CD4-positive, alpha-beta T cell treated with Interleukin-6 for 4 hours (primary cell): ENCODE measurements around the gene EXD2.
"Not testable (repeated sequence)": the region's sequence is repeated elsewhere in the genome, so short reads cannot be mapped to it uniquely, and the experiment has no call there.

Experiments
- DNase-seq: peaks from one replicate; pipeline ENCODE4 v3.0.0-alpha.2; 2020; ENCODE audit warnings: mixed read lengths

The EXD2 gene

DNA sequence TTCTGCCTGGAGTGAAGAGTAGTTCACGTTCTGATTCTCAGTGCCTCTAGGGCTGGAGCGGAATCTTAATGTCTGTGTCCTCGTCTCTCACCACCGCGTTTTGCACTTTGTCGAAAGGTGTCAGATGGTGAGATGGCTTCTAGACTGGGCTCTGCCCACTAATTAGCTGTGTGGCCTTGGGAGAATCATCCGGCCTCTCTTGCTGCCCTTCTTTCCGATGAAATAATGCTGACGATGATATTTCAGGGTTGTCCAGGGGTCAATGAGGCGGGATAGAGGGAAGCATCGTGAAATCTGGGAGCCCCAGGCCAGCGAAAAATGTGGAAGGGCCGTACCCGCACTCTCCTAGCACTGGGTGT is 67.8 kb downstream of the EXD2 start:
- no peak for DNase-seq

DNA sequence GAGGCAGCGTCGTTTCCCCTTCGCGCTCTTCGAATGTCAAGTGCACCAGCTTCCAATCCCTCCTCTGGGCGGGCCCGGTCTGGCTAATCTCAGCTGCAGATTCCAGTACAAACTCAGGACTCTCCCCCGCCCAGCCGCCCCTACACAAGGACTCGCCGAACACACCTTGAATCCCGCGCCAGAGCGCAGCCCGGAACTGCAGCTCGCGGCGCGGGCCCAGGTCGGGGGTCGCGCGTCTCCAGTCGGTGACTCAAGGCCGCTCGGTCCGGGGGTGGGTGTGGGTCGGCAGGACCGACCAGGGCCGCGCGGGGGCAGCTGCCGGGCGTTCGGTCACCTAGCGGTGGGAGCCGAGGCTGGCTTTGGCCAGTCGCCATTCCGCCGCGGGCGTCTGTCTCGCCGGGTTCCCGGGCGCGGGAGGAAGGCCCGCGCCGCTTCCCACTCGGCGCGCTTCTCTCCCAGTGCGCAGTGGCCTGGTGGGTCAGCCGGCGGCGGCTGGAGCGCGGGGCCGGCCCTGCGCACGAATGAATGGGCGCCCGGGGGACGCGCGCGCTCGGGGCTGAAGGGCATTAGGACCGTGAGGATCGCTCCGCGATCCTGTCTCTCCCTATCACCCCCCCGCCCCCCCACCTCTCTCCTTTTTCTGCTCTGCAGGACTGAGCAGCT is 68.4 kb downstream of the EXD2 start, which contains the start of gene GALNT16:
TSS of gene GALNT16 (plus strand) at position 632 of the 663 bp plus-strand sequence. CDS start 133 bp downstream, outside the sequence.
- DNase-seq: no peak

DNA sequence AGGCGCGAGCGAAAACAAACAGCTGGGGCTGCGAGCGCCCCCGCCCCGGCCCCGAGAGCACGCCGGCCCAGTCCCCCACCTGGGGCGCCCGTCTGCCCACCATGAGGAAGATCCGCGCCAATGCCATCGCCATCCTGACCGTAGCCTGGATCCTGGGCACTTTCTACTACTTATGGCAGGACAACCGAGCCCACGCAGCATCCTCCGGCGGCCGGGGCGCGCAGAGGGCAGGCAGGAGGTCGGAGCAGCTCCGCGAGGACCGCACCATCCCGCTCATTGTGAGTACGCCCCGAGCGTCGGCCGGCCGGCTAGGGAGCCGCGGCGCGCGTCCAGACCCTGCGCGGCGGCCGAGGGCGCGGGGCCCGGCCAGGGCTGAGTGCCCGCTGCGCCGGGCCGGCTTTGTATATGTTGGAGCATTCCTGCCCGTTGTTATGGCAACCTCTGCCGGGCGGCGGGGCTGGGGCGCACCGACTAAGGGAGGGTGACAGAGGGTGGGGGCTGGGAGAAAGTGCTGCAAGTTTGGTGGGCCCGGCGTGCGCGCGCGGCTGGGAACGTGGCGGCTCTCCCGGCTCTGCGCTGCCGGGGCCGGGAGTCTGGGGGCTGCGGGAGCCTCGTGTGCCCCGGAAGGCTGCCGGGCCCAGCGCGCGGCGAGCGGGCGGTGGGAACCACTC is 69.0 kb downstream of the EXD2 start:
- no peak for DNase-seq

DNA sequence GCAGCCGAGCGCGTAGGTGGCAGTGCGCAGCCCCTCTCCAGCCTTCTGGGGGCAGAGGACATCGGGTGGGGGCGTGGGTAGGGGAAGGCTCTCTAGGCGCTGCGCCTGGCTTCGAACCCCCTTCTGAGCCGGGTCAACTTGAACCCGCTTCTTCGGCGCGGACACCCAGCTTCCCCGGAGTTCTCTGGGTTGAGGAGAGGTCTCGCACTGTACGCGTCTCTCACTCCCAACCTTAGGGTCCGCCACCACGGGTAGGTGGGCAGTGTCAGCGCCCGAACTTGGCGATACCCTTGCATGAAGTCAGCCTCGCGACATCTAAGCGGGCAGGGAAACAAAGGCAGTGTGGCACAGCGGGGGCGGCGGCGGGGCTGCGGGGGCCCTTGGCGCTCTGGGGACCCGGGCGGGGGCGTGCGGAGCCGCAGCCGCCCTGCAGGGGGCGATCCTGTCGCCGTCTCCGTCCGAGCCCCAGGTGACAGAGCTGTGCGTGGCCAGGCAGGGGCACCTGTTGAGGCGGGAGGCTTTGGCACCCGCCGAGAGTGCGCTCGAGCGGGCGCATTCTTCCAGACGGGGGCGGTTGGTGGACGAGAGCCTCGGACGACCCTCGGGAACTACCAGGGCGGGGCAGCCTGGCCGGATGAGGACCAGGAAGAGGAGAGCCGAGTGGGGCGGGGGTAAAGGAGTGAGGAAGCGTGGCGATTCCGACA is 69.7 kb downstream of the EXD2 start:
- peak; percentile 8 for DNase-seq

DNA sequence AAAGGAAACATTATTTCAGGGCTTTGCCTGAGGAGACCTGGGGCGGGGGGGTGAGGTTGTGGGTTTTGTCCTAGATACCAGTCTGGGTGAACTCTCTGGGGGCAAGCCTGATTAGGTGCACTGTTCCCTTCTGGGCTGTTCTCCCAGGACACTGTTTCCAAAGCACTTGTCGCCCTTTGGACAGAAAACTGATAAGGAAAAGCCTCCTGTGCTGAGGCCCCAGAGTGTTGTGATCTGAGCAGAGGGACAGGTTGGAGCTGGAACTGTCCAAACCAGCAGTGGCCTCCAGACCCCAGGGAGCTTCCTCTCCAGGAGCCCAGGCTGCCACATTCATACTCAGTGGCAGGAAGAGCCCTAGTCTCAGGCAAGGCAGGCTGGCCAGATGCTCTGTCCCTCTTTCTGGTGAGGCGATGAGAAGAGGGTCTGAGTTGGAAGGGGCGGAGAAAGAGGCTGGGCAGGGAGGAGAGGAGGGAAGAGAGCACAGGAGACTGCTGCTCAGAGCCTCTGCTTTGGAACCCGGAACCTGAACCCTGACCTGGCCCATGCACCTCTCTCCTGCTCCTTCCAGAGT is 70.5 kb downstream of the EXD2 start:
- no peak for DNase-seq

DNA sequence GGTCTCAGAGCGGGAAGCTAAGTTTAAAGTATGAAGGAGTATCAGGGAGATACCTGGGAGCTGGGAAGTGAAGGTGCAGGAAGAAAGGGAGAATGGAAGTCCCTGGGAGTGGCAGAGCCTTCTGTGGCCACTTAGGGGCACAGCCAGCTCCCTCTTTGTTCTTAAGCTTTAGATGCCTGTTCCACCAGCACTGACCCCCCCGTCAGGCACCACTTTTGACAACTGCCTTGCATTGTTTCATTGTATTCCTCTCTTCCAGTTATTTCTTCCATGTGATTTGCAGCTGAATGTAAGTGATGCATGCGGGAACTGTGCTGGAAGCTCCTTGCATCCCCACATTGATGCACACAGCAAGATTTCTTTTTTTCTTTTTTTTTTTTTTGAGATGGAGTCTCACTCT is 71.2 kb downstream of the EXD2 start:
- DNase-seq: no peak

DNA sequence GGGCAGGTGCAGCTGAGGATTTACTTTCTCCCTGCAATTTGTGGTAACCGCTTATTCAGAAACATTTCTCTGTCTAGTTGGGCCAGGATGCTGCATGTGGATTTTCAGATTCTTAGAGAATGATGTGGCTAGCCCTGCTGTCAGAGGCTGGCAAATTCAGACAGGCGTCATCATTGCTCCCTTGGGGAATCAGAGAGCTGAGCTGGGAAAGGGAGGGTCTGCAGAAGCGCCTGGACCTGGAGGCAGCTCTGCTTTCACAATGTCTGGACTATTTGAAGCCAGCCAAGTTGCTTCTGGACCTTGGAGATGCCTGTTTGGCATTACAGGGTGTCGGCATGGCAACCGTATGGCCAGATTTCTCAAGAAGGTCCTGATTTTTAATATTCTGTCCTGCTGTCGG is 72.1 kb downstream of the EXD2 start:
- DNase-seq: no peak

DNA sequence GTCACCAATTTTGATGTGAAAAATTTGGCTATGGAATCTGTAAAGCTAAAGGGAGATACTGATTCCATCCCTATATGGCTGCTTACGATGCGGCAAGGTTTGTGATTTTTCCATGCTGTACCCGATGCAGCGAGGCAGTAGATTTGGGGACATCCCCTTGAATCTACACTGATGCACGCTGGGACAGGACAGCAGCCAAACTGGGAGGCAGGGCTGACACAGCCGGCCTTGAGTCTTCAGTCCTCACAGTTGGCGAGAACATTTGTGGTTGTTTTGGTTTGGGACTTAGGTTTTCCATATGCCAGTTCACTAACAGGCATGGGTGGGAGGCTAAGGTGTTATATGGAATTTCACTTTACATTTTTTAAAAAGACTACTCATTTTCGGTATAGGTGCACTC is 72.5 kb downstream of the EXD2 start:
- no peak for DNase-seq

DNA sequence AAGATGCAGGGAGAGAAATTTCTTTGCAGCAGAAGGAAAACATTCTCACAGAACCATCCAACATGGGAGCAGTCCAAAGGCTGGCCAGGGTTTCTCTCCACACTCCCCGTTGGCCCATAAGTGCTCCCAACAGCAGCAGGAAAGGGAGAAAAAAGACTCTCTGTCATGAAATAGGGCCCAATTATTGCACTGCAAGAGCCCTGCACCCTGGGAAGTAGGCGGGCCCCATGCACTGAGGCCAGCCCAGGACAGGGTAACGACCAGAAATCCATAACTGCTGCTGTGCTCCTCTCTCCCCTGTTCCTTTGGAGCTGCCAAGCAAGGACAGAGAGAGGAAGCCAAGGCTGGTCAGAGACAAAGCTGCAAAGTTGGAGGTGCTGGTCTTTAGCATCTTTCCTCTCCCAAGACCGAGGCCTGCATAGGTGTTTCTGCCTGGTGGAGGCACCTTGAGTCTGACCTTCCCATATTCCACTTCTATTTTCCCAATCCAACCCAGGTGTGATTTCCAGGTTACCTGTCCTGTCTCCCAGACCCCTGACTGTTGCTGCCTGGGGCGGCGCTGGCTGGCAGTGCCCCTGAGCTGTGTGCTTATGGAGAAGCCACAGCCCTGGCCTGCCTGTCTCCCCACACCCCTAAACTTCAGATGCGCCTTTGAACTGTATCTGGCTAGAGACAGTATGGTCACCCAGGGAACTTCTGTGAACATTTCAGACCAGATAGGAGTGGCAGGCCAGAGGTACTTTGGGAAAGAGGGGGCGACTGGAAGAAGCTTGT is 75.5 kb downstream of the EXD2 start:
- DNase-seq: no peak

DNA sequence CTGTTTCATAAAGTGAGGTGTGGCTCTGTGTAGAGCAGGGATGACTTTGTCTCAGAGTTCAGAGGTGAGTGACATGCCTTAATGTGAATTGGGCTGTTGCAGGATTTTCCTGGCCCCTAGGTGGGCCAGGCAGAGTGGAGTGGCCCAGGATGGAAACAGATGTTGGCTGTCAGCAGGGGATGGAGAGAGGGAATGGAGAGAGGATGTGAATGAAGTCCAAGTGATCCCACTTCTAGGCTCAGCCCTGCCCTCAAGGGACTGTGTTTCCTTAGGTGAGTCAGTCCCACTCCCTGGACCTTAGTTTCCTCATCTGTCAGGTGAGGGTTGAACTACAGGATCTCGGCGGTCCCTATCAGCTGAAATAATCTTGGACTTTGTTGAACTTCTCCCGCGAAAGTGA is 76.2 kb downstream of the EXD2 start:
- no peak for DNase-seq

DNA sequence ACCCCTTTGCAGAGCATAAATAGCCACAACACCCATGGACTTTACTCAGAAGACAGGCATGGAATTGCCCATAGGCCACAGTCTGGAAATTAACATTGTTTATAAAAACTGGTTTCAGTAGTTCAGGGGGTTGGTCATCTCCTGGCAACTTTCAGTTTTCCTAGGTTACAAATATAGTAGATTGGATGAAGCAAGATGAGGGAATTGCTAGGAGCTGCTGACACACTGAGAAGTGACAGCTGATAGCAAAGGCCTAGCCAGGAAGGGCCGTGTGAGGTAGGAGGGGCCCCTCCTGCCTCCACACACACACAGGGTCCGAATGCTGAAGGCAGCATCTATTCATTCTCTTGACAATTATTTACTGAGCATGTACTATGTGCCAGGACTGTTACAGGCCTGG is 76.9 kb downstream of the EXD2 start:
- no peak for DNase-seq

DNA sequence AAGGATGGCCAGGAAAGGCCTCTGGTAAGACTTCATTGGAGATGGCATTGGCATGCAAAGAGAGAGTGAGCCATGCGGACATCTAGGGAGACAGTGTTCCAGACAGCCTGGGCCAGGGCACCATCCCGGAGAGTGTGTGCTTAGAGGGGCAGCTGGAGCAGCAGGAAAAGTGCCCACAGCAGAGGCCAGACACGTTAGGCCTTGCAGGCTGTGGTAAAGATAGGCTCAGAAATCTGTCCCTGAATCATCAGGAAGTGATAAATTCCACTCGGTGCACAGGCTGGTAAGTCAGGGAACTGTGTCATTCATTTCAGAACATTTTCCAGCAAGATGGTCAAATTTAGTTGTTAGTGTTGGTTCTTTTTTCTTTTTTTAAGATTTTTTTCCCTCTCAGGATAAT is 77.5 kb downstream of the EXD2 start:
- DNase-seq: no peak

DNA sequence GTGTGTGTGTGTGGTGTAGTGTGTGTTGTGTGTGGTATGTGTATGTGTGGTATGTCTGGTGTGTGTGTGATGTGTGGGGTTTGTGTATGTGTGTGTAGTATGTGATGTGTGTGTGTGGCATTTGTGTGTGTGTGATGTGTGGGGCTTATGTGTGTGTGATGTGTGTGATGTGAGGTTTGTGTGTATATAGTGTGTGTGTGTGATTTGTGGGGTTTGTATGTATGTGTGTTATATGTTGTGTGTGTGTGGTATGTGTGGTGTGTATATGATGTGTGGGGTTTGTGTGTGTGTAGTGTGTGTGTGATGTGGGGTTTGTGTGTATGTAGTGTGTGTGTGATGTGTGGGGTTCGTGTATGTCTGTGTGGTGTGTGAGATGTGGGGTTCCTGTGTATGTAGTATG is 78.1 kb downstream of the EXD2 start:
- DNase-seq: no peak

DNA sequence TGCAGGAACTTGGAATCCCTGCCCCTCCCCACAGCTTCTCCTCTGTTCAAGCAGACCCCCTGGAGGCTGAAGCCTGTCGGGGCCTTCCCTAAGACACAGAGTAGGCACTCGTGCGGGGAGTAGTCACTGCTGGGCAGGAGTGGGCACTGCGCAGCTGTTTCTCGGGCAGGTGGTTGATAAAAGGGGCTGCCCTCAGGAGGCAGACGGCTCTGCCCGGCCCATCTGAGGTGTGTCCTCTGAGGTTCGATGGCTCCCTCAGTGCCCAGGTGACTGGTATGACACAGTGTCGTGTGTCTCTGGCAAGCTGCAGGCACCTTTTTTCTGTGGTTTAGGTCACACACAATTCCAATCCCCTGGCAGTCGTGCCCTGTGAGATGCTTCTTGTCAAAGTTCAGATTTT is 78.8 kb downstream of the EXD2 start:
- DNase-seq: no peak

DNA sequence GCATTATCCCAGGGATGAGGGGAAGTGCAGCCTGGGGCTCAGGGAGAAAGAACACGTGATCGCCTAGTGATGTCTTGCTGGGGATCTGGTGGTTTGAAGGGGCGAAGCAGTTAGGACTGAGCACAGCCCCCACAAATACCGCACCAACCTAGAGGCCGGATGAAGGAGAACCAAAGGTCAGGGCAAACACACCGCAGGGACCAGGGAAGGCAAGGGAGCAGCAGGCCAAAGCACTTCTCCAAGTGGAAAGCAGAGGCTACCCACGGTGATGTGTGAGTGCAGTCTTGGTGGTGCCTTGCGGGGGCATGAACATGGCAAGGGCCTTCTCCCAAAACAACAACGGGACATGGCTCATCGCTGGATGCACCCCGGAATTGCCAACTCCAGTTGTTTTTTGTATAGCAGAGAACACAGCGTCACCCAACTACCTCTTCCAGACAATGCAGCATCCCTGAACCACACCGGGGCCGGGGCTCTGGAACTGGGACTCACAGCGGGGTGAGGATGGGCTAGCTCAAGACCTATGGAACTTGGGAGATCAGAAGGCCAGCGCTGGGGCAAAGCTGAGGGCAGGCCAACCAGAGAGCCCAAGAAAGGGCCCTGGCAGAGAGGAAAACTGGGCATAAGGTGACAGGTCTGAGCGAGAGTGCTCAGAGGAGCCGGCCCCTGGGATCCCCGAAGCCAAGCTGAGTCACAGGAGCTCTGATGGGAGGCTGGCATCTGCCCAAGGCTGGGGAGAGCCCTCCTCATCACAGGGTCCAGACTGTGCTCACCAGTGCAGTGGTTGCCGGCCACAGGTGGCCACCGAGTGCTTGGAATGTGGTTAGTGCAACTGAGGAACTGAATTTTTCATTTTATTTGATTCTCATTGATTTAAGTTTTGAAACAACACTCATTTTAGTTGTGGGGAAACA is 79.8 kb downstream of the EXD2 start:
- no peak for DNase-seq

DNA sequence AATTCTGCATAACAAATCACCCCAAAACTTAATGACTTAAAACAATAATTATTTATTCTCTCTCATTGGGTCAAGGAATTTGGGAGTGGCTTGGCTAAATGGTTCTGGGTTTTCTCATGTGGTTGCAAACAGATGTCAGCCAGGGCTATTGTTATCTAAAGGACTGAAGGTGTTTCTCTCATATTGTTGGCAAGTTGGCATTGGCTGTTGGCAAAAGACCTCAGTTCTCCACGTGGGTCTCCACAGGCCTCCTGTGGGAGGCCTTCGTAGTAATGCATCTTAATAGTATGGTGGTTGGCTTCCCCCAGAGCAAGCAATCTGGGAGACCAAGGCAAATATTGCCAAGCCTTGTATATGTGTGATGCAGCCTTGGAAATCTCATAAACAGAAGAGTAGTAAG is 83.0 kb downstream of the EXD2 start:
- no peak for DNase-seq

DNA sequence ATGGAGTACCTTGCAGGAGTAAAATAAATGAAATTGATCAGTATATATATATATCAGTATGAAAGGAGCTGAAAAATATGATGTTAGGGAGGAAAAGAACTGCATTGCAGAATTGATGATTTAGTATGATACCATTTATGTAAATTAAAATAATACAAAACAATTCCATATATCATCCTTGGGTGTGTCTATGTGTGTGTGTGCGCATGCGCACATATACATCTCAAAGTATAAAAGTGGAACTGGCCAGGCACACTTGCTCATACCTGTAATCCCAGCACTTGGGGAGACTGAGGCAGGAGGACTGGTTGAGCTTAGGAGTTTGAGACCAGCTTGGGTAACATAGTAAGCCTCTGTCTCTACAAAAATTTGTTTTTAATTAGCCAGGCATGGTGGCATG is 84.0 kb downstream of the EXD2 start:
- no peak for DNase-seq

DNA sequence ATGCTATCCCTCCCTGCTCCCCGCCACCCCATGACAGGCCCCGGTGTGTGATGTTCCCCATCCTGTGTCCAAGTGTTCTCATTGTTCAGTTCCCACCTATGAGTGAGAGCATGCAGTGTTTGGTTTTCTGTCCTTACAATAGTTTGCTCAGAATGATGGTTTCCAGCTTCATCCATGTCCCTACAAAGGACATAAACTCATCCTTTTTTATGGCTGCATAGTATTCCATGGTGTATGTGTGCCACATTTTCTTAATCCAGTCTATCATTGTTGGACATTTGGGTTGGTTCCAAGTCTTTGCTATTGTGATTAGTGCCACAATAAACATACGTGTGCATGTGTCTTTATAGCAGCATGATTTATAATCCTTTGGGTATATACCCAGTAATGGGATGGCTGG is 86.1 kb downstream of the EXD2 start:
- DNase-seq: not testable (repeated sequence)

DNA sequence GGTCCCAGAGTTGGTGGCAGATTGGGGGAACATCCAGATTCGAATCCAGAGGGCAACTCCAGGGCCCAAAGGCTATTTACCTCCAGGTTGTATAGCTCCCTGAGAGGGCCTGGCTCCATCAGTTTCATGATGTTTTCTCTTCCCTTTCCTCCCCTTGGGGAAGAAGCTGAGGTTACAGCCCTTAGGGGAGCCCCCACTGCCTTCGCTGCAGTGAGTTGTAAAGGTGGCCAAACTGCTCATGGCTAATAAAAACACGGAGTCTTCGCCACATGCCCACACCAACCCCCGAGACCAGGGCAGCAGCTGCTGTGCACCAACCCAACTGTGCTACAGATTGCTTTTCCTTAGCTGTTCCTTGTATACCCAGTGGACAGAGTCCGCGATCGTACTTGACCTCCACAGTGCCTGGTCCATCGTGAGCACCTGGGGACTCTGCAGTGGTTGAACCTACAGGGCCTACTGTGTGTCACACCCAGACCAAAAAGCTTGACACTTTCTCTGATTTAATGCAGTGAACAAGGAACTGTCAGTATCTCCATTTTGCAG is 89.5 kb downstream of the EXD2 start:
- DNase-seq: no peak

DNA sequence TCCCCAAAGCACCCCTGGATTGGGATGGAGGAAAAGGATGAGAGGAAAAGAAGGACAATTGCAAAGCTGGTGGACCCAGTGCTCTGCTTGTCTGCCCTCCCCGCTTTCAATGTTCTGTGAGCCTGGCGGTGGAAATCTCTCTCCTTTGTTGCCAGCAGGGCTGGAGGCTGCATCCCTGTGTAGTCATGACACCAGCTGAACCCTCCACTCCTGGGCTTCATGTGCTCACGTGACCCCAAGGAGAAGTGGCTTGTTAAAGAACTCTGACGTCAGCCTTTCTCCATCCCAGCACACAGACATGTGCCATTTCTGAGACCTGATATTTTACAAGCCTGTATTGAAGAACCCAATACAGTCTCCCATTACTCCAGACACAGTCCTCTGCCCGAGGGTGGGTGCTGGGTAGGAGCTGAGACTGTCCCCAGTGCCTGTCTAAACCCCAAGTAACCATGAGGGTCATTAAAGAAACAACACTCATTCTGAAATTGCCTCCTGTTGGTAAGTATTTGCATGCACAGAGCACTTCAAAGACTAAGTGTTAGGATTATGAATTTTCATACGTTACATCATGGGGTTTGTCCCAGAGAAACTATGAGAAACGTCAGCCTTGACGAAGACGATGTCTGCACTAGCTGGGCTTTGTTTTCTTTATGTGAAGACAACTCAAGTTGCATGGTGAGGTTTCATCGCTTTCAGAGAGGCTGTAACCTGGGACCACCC is 90.3 kb downstream of the EXD2 start:
- no peak for DNase-seq

DNA sequence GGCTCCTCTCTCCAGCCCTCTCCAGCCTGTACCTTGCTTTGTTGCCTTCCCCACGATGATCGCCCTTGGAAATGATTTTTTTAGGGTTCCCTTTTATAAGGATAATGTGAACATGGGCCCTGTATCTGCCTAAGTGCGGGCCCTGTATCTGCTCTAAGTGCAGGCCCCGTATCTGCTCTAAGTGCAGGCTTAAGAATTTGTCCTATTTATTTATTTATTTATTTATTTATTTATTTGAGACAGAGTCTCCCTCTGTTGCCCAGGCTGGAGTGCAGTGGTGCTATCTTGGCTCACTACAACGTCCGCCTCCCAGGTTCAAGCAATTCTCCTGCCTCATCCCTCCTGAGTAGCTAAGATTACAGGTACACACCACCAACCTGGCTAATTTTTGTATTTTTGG is 91.2 kb downstream of the EXD2 start:
- DNase-seq: no peak
